ENCODE results near the gene ANKRD44.

ANKRD44 gene

GRCh38 chr2:197324801-197325200 lies 14.2 kb upstream of the ANKRD44 start:
- H3K4me3 ChIP-seq (ENCODE audit: low read depth, low read length) = no peak overlapping the region
- DNase-seq (ENCODE audit: low read depth, low spot score) = no peak
- ChIA-PET CTCF (no interaction called here), POLR2A (no interaction called here)
- TF ChIP-seq CTCF (IDR thresholded peaks at IDR 0.05; ENCODE audit: insufficient read depth, low read length, missing control alignments) = no peak

GRCh38 chr2:197322724-197323720 lies 12.4 kb upstream of the ANKRD44 start:
- DNase-seq (ENCODE audit: low read depth, low spot score) = no peak
- ChIA-PET POLR2A (no interaction called here), CTCF (no interaction called here)
- no peak overlapping the region for H3K4me3 ChIP-seq (ENCODE audit: low read depth, low read length)
- no peak for TF ChIP-seq CTCF (IDR thresholded peaks at IDR 0.05; ENCODE audit: insufficient read depth, low read length, missing control alignments)

GRCh38 chr2:197322143-197322542 lies 11.6 kb upstream of the ANKRD44 start:
- no peak for TF ChIP-seq CTCF (IDR thresholded peaks at IDR 0.05; ENCODE audit: insufficient read depth, low read length, missing control alignments)
- no peak for DNase-seq (ENCODE audit: low read depth, low spot score)
- H3K4me3 ChIP-seq (ENCODE audit: low read depth, low read length) = no peak overlapping the region
- POLR2A ChIA-PET = no interaction called here
- CTCF ChIA-PET = no interaction called here

GRCh38 chr2:197315371-197315770 lies 4.8 kb upstream of the ANKRD44 start:
- TF ChIP-seq CTCF (IDR thresholded peaks at IDR 0.05; ENCODE audit: insufficient read depth, low read length, missing control alignments) = no peak
- ChIA-PET POLR2A (no interaction called here), CTCF (interaction anchor here (1.0 kb wide), 1 partner anchor 202 kb away, joined by 5 read pairs; no protein-coding TSS in a partner anchor)
- H3K4me3 ChIP-seq (ENCODE audit: low read depth, low read length) = no peak overlapping the region
- no peak for DNase-seq (ENCODE audit: low read depth, low spot score)

GRCh38 chr2:197312186-197312585 lies 1.6 kb upstream of the ANKRD44 start:
- CTCF ChIA-PET = interaction anchor here (1.2 to 1.9 kb wide), 6 partner anchors 12 to 301 kb away, joined by 3 to 19 read pairs (median 6); no protein-coding TSS in a partner anchor
- DNase-seq (ENCODE audit: low read depth, low spot score) = no peak
- POLR2A ChIA-PET = no interaction called here
- H3K4me3 ChIP-seq (ENCODE audit: low read depth, low read length) = no peak overlapping the region
- no peak for TF ChIP-seq CTCF (IDR thresholded peaks at IDR 0.05; ENCODE audit: insufficient read depth, low read length, missing control alignments)

- DNase-seq (ENCODE audit: low read depth, low spot score) = no peak
- peak overlapping the region; percentile 62 for H3K4me3 ChIP-seq (ENCODE audit: low read depth, low read length)
- ChIA-PET CTCF (interaction anchor here (0.7 to 1.9 kb wide), 17 partner anchors 8 to 300 kb away, joined by 3 to 19 read pairs (median 4); no protein-coding TSS in a partner anchor), POLR2A (no interaction called here)
- no peak for TF ChIP-seq CTCF (IDR thresholded peaks at IDR 0.05; ENCODE audit: insufficient read depth, low read length, missing control alignments)
Observed at GRCh38 chr2:197311421-197312033, 947 bp upstream of the ANKRD44 start.

Measured in AG04449 (cell line).